ENCODE data around the gene MYLK. TPM values are rescaled to one million over a fixed set of nuclear protein-coding genes. Genes with fewer than 3 reads are reported as not detected.

The MYLK gene
- total and polyA plus RNA-seq, 9 of the 15 experiments (the other 6 are each of a cell fraction or from before 2014, with no cell fraction given), result 0.11 to 0.53 (median 0.18) TPM; not detected in 2

DNA sequence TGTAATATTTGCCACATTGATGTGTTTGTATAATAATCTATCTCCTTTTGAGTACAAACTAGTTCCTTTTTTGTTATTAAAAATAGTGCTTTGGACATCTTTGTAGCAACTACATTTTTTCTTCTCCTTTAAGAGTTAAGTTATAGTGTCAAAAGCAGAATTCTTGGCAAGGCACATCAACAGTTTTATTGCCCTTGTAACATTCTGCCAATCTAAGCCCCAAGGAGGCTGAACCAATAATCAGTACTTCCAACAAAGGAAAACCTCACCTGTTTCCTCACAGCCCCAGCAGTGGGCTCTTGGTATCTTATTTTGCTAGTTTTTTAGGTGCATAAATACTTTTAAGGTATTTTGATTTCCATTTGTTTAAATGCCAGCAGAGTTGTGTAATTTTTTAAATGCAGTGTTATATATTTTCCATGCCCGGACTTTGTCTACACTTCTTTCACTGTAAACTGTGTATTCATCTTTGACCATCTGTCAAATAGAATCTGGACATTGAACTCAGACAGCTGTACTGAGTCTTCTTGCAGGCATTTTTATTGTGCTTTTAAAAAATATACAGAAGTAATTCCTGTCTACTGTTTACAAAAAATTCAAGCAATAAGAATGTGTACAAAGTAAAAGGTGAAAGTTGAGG lies 101.0 kb downstream of the MYLK start:
- Histone ChIP-seq H3K4me1 (replicated peaks in 1 of 2; ENCODE audit: control insufficient read depth in 2 of 2, insufficient read depth in 2 of 2, low read length in 2 of 2) (no peaks in the 10 kb centered on the region), H3K9me3 (replicated peaks; ENCODE audit: control insufficient read depth, insufficient read depth, low read depth, low read length) (no peaks in the 10 kb centered on the region), H2AFZ (ENCODE audit: low read depth, low read length) (no peak overlapping the region), H3K4me3 (no peak overlapping the region), H3K36me3 (ENCODE audit: control insufficient read depth, insufficient read depth, low read length) (no peaks in the 10 kb centered on the region), H3K27ac (ENCODE audit: extremely low read depth, low read depth, low read length) (no peak overlapping the region), H3K27me3 (ENCODE audit: control insufficient read depth in 2 of 2, insufficient read depth in 2 of 2, low read length in 2 of 2) (peaks cover 0 to 21% of the 10 kb centered on the region in 2 experiments; a peak in 2 of 5 replicates), H3K9ac (ENCODE audit: insufficient read depth in 1 of 2, low read depth in 2 of 2, low read length in 2 of 2) (no peak overlapping the region), H3K4me2 (ENCODE audit: insufficient read depth, low read length) (no peak overlapping the region), H3K9me1 (ENCODE audit: control insufficient read depth, insufficient read depth, low read length) (no peaks in the 10 kb centered on the region), H4K20me1 (replicated peaks; ENCODE audit: control insufficient read depth, insufficient read depth, low read length) (no peaks in the 10 kb centered on the region), H3K79me2 (ENCODE audit: control insufficient read depth, insufficient read depth, low read length) (no peaks in the 10 kb centered on the region)
- FAIRE-seq (no peak), ATAC-seq (no peak), DNase-seq (ENCODE audit: extremely low read depth in 1 of 4, low spot score in 3 of 4) (no peak)
- CTCF ChIA-PET (ENCODE audit: low intra/inter-chr PET ratio), result no interaction called here
- WGBS (ENCODE audit: insufficient coverage, low coverage, missing lambda C conversion rate), result 0% methylated on average over 1 of the region's 1 CpG
- in situ Hi-C loops (cut with MboI), result no loop called here
- POLR2A ChIA-PET, result no interaction called here
- intact Hi-C loops (cut with micrococcal nuclease), result no loop called here
- TF ChIP-seq SAFB (IDR thresholded peaks at IDR 0.05; ENCODE audit: borderline replicate concordance, low read depth, low read length), result no peak
- no peak for TF ChIP-seq ZFPM2 (CRISPR knock-in tag; IDR thresholded peaks at IDR 0.05)
- no peak for TF ChIP-seq SNAPC5 (CRISPR knock-in tag; IDR thresholded peaks at IDR 0.05)
- TF ChIP-seq ESRRA (IDR thresholded peaks at IDR 0.05; ENCODE audit: borderline replicate concordance, low read depth), result no peak
- no peak for TF ChIP-seq RFX7 (CRISPR knock-in tag; IDR thresholded peaks at IDR 0.05)
- TF ChIP-seq GABPA (tag; conservative IDR thresholded peaks at IDR 0.05; ENCODE audit: low read depth), result no peak
- no peak for TF ChIP-seq NCOA2 (IDR thresholded peaks at IDR 0.05; ENCODE audit: partially characterized antibody in 2 of 2)
- no peak for TF ChIP-seq ZNF668 (CRISPR knock-in tag; IDR thresholded peaks at IDR 0.05)
- no peak for TF ChIP-seq ZNF445 (CRISPR knock-in tag; IDR thresholded peaks at IDR 0.05; ENCODE audit: low read depth)
- TF ChIP-seq ZNF699 (CRISPR knock-in tag; IDR thresholded peaks at IDR 0.05; ENCODE audit: insufficient replicate concordance), result no peak
- TF ChIP-seq BRF2 (IDR thresholded peaks at IDR 0.05; ENCODE audit: borderline replicate concordance, insufficient read depth, insufficient read length), result no peak
- no peak for TF ChIP-seq BACH1 (tag; IDR thresholded peaks at IDR 0.05)
- TF ChIP-seq GATA2 (CRISPR knock-in tag; IDR thresholded peaks at IDR 0.05), result no peak
- TF ChIP-seq FOXJ2 (tag; IDR thresholded peaks at IDR 0.05), result no peak
- TF ChIP-seq CBFA2T2 (conservative IDR thresholded peaks at IDR 0.05), result no peak
- TF ChIP-seq CREB1 (IDR thresholded peaks at IDR 0.05), result no peak
- TF ChIP-seq CREB1 (CRISPR knock-in tag; IDR thresholded peaks at IDR 0.05), result no peak
- BruUV-seq (replicated peaks), result no TSS peak

Measured in K562 (cell line).